MCF 10A (cell line): ENCODE measurements around the gene GRID1. TPM values are rescaled to one million over a fixed set of nuclear protein-coding genes. Genes with fewer than 3 reads are reported as not detected.
A peak's percentile ranks its signal among the peaks of the same experiment; 100 is the strongest.

Experiments
- BruUV-seq: library from RNA; stranded (reverse); fragments of 400-500 nt; replicated peaks from 2 replicates; lab custom pipeline; 2021; lab: Mats Ljungman, UMichigan
- CTCF ChIA-PET: fragments of 300-600 bp; sonication (Branson Sonifier 250); formaldehyde crosslinking; extraction: SDS; loops from one replicate; lab custom pipeline; 2021; ENCODE audit warnings: antibody characterized with exemption, inconsistent platforms; lab: Yijun Ruan, JAX
- POLR2A ChIA-PET: fragments of 300-600, 350-650 bp; sonication (Branson Sonifier 250); formaldehyde crosslinking; extraction: SDS; loops from one replicate; lab custom pipeline; 2020; ENCODE audit warnings: antibody characterized with exemption, inconsistent platforms; lab: Yijun Ruan, JAX
- DNase-seq: peaks from one replicate; pipeline ENCODE4 v3.0.0-alpha.2; 2018; ENCODE audit not compliant: unreplicated experiment
- H3K27ac Mint-ChIP-seq: one replicate; pipeline ENCODE4 v1.8.0; 2022; ENCODE audit warnings: mild to moderate bottlenecking, low read depth, mixed read lengths; ENCODE audit not compliant: unreplicated experiment
- H3K27me3 Mint-ChIP-seq: one replicate; pipeline ENCODE4 v1.8.0; 2022; ENCODE audit warnings: mixed read lengths; ENCODE audit not compliant: insufficient read depth, unreplicated experiment
- H3K36me3 Mint-ChIP-seq: one replicate; pipeline ENCODE4 v1.8.0; 2022; ENCODE audit warnings: mild to moderate bottlenecking, moderate library complexity, mixed read lengths; ENCODE audit not compliant: insufficient read depth, unreplicated experiment
- H3K4me1 Mint-ChIP-seq: one replicate; pipeline ENCODE4 v1.8.0; 2022; ENCODE audit warnings: mixed read lengths; ENCODE audit not compliant: insufficient read depth, unreplicated experiment
- H3K4me3 Mint-ChIP-seq: one replicate; pipeline ENCODE4 v1.8.0; 2022; ENCODE audit warnings: mild to moderate bottlenecking, moderate library complexity, mixed read lengths; ENCODE audit not compliant: unreplicated experiment
- H3K9me3 Mint-ChIP-seq: one replicate; pipeline ENCODE4 v1.8.0; 2022; ENCODE audit warnings: mixed read lengths; ENCODE audit not compliant: unreplicated experiment
- CTCF ChIP-seq: fragments of 200-600 bp; IDR thresholded peaks from one replicate; pipeline ENCODE4 v1.8.0; 2022; ENCODE audit warnings: antibody characterized with exemption, mild to moderate bottlenecking; ENCODE audit not compliant: unreplicated experiment
- intact Hi-C: fragments of 100-400 bp; cut with micrococcal nuclease; formaldehyde crosslinking; loops from 2 replicates; pipeline ENCODE4 v1.14.1; 2022
- total RNA-seq: library from RNA; stranded (reverse); gene quantifications from 2 replicates; pipeline ENCODE4 v1.2.3, GENCODE V29; 2022

GRID1 gene
- total RNA-seq, 1 experiment from 2014 or later, result not detected

- TF ChIP-seq CTCF, result no peak
- intact Hi-C loops, result no loop called here
- POLR2A ChIA-PET, result no interaction called here
- BruUV-seq, result no TSS peak
- H3K9me3 Mint-ChIP-seq, result no peaks in the 10 kb centered on the region
- H3K27ac Mint-ChIP-seq, result no peak overlapping the region
- DNase-seq, result peak; percentile 12
- no peaks in the 10 kb centered on the region for H3K36me3 Mint-ChIP-seq
- H3K4me1 Mint-ChIP-seq, result no peaks in the 10 kb centered on the region
- H3K27me3 Mint-ChIP-seq, result no peaks in the 10 kb centered on the region
- no peak overlapping the region for H3K4me3 Mint-ChIP-seq
- CTCF ChIA-PET, result interaction anchor here (0.6 to 0.7 kb wide), 2 partner anchors 204 to 776 kb away, joined by 3 read pairs; no protein-coding TSS in a partner anchor
Measured at GRCh38 chr10:86304436-86304835, 62.2 kb downstream of the GRID1 start.

DNA sequence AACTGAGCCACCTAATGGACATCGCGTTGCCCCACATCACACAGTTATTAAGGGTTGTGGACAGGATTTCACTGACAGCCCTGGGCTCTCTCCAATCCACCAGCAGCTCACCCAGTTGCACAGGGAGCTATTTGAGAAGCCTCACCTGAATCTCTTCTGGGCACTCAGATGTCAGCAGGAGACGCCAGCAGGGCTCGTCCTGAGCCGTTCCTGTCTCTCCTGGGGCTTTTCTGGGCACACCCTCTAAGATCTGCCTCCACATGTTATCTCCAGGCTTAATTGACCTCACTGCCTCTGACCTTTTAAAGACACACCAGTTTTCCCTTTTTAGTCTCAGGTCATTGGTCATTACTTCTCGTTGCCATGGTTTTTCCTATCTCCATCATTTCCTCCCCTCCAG lies 63.0 kb downstream of the GRID1 start:
- ChIA-PET CTCF (no interaction called here), POLR2A (no interaction called here)
- no peak for TF ChIP-seq CTCF
- no TSS peak for BruUV-seq
- H3K4me1 Mint-ChIP-seq, result no peaks in the 10 kb centered on the region
- H3K4me3 Mint-ChIP-seq, result no peak overlapping the region
- H3K27ac Mint-ChIP-seq, result no peak overlapping the region
- H3K36me3 Mint-ChIP-seq, result no peaks in the 10 kb centered on the region
- intact Hi-C loops, result no loop called here
- H3K9me3 Mint-ChIP-seq, result no peaks in the 10 kb centered on the region
- no peak for DNase-seq
- H3K27me3 Mint-ChIP-seq, result no peaks in the 10 kb centered on the region

DNA sequence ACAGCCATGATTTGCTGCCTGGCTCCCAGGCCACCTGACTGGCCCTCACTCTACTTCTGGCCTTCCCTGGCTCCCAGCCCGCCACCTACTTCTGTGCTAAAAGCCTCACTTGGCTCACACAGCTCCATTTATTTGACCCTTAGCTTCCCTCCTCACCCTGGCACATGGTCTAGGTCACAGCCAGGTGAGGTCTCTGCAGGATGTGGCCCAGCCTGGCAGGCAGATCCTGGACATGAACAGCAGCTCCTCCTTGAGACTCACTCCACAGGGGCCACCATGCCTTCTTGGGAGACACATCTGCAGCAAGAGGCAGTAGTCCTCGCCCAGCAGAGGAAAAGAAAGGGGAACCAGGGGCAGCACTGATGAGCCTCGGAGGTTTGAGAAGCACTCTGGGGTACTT lies 64.6 kb downstream of the GRID1 start:
- Mint-ChIP-seq H3K9me3 (no peaks in the 10 kb centered on the region), H3K4me3 (no peak overlapping the region), H3K4me1 (no peaks in the 10 kb centered on the region), H3K27me3 (peaks cover 8% of the 10 kb centered on the region), H3K27ac (no peak overlapping the region), H3K36me3 (no peaks in the 10 kb centered on the region)
- POLR2A ChIA-PET, result no interaction called here
- no peak for DNase-seq
- no peak for TF ChIP-seq CTCF
- intact Hi-C loops, result no loop called here
- BruUV-seq, result no TSS peak
- CTCF ChIA-PET, result interaction anchor here (1.8 kb wide), 1 partner anchor 14 kb away, joined by 5 read pairs; no protein-coding TSS in a partner anchor

DNA sequence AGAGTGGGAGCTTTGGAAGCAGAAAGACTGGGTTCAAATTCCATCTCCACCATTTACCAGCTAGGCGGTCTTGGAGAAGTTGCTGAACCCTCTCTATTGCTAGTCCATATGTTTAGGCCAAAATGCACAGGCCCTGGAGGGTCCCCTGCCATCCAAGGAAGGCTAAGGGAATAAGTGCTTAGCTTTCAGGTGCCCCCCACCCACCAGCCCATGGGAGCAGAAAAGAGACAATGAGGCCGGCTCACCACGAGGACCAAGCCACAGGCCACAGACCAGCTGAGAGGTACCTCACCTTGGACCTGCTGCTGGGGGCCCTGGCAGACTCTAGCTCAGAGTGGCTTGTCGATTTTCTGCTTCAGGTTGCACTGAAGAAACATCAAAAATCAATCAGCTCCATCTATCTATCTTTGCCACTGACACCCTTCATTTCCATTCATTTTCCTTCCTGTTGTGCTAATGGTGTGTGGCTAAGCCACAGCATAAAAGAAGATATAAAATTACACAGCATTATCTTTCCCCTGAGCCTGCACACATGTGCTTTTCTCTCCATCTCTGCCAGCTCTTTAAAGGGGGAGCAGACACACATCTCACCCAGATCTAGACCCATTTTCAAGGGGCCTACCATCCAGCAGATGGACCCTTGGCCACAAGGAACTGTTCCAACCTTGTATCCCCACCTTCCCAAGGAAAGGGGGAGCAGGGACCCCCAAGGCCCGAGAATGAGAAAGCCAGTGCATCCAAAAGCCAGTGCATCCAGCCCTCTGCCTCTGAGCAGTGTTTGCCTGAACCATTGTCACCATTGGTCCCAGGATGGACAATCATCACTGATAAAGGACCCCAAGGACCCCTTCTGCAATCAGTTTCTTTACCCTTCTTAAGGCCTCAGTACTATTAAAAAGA lies 65.4 kb downstream of the GRID1 start:
- Mint-ChIP-seq H3K4me1 (no peaks in the 10 kb centered on the region), H3K27me3 (peaks cover 11% of the 10 kb centered on the region), H3K27ac (no peak overlapping the region), H3K9me3 (no peaks in the 10 kb centered on the region), H3K36me3 (no peaks in the 10 kb centered on the region), H3K4me3 (no peak overlapping the region)
- TF ChIP-seq CTCF, result no peak
- intact Hi-C loops, result no loop called here
- BruUV-seq, result no TSS peak
- no peak for DNase-seq
- ChIA-PET CTCF (interaction anchor here (0.6 to 1.8 kb wide), 2 partner anchors 15 to 1688 kb away, joined by 3 to 5 read pairs; no protein-coding TSS in a partner anchor), POLR2A (no interaction called here)
